T-helper 1 cell treated with Interleukin-12 subunit alpha and Interleukin-12 subunit beta and Interleukin-4 antibody, amounts not matched to agents 30 μg/mL and 1 μg/mL, for 36 hours (primary cell): ENCODE measurements around the gene GPR171.
A peak's percentile ranks its signal among the peaks of the same experiment; 100 is the strongest.
"Not testable (repeated sequence)": the region's sequence is repeated elsewhere in the genome, so short reads cannot be mapped to it uniquely, and the experiment has no call there.

Source experiments
- H3K27ac Mint-ChIP-seq: one replicate; pipeline ENCODE4 v1.8.0; 2021; ENCODE audit warnings: mild to moderate bottlenecking, mixed read lengths
- H3K27me3 Mint-ChIP-seq: one replicate; pipeline ENCODE4 v1.8.0; 2021; ENCODE audit warnings: low read depth, mixed read lengths
- H3K36me3 Mint-ChIP-seq: one replicate; pipeline ENCODE4 v1.8.0; 2021; ENCODE audit warnings: low read depth, mixed read lengths
- H3K4me1 Mint-ChIP-seq: one replicate; pipeline ENCODE4 v1.8.0; 2021; ENCODE audit warnings: low read depth, mixed read lengths
- H3K4me3 Mint-ChIP-seq: one replicate; pipeline ENCODE4 v1.8.0; 2021; ENCODE audit warnings: mild to moderate bottlenecking, moderate library complexity, mixed read lengths
- H3K9me3 Mint-ChIP-seq: one replicate; pipeline ENCODE4 v1.8.0; 2021; ENCODE audit warnings: mixed read lengths

Gene GPR171

GRCh38 chr3:151203051-151203420, at the start of gene GPR171:
GPR171 (minus strand) TSS chr3:151203216; CDS start chr3:151199386, 3,830 bp downstream.
- H3K36me3 Mint-ChIP-seq, result peaks cover 43% of the 10 kb centered on the region
- H3K4me3 Mint-ChIP-seq, result peak within 1 kb of the TSS; percentile 89
- peaks cover 52% of the 10 kb centered on the region for H3K4me1 Mint-ChIP-seq
- no peaks in the 10 kb centered on the region for H3K9me3 Mint-ChIP-seq
- H3K27me3 Mint-ChIP-seq, result no peaks in the 10 kb centered on the region
- H3K27ac Mint-ChIP-seq, result peak within 1 kb of the TSS; percentile 97

GRCh38 chr3:151248772-151249337, 45.8 kb upstream of the GPR171 start:
- peaks cover 37% of the 10 kb centered on the region for H3K27me3 Mint-ChIP-seq
- H3K27ac Mint-ChIP-seq, result no peak overlapping the region
- peaks cover 10% of the 10 kb centered on the region for H3K36me3 Mint-ChIP-seq
- H3K4me1 Mint-ChIP-seq, result peaks cover 4% of the 10 kb centered on the region
- no peak overlapping the region for H3K4me3 Mint-ChIP-seq
- no peaks in the 10 kb centered on the region for H3K9me3 Mint-ChIP-seq

- H3K36me3 Mint-ChIP-seq, H3K4me3 Mint-ChIP-seq, H3K9me3 Mint-ChIP-seq, H3K4me1 Mint-ChIP-seq, H3K27ac Mint-ChIP-seq, H3K27me3 Mint-ChIP-seq: not testable (repeated sequence)
Measured at GRCh38 chr3:151242006-151242405, 39.0 kb upstream of the GPR171 start.

DNA sequence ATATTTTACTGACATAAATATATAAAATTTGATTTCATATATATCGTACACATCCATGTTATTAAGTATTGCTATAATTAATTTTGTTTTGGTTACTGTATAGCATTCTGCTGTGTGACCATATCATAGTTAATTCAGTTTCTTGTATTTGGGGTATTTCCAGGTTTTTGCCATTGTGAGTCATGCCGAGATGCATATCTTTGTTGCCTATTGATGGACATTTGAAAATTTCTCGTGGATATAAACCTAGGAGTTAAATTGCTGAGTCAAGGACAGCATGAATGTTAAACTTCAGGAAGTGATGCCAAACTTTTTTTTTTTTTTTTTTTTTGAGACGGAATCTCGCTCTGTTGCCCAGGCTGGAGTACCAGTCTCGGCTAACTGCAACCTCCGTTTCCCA, 33.7 kb upstream of the GPR171 start:
- Mint-ChIP-seq H3K4me1 (peaks cover 13% of the 10 kb centered on the region), H3K4me3 (no peak overlapping the region), H3K27me3 (peaks cover 7% of the 10 kb centered on the region), H3K27ac (no peak overlapping the region), H3K36me3 (peaks cover 10% of the 10 kb centered on the region), H3K9me3 (no peaks in the 10 kb centered on the region)

DNA sequence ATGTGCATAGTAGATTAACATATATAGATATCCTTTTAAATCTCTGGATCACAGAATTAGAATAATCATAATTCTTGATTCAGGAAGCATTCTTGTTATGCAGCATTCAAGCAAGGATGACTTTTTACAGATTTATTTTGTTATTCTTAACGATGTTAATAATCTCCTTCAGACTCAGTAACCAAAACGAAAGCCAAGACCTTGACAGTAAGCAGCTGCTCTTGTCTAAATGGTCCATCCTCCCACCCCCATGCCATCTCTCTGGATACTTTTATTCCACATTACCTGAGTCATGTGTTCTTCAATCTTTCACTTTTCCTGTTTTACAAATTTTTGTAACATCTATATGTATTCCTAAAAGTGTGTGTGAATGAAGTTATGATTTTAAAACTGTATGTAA, 33.3 kb upstream of the GPR171 start:
- peaks cover 15% of the 10 kb centered on the region for H3K4me1 Mint-ChIP-seq
- H3K27me3 Mint-ChIP-seq, result peaks cover 7% of the 10 kb centered on the region

GRCh38 chr3:151234825-151235224, 31.8 kb upstream of the GPR171 start:
- Mint-ChIP-seq H3K36me3 (peaks cover 12% of the 10 kb centered on the region), H3K27ac (no peak overlapping the region), H3K4me1 (peaks cover 26% of the 10 kb centered on the region), H3K9me3 (no peaks in the 10 kb centered on the region), H3K27me3 (peaks cover 4% of the 10 kb centered on the region), H3K4me3 (no peak overlapping the region)

More for the DNA sequence above, 33.3 kb upstream of the GPR171 start:
- Mint-ChIP-seq H3K27ac (no peak overlapping the region), H3K36me3 (peaks cover 11% of the 10 kb centered on the region), H3K4me3 (no peak overlapping the region), H3K9me3 (no peaks in the 10 kb centered on the region)

DNA sequence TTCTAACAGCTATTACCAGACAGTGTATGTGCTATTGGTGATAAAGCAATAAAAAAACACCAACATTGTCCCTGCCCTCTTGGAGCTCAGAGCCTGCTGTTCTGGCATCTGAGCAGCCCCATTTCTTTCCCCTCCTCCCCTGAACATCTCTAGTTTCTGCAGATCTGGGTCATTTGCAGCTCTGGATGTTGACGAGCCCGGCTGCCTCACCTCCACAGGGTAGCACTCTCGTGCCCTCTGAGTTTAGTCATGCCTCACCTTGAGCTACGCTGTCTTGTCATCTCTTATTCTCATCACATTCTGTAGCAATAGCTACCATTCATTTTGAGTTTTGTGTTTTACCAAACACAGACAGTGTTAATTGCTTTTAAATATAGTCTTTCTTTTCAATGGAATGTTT, 30.0 kb upstream of the GPR171 start:
- peaks cover 12% of the 10 kb centered on the region for H3K36me3 Mint-ChIP-seq
- H3K4me3 Mint-ChIP-seq, result no peak overlapping the region
- H3K9me3 Mint-ChIP-seq, result no peaks in the 10 kb centered on the region
- peaks cover 32% of the 10 kb centered on the region for H3K4me1 Mint-ChIP-seq
- peaks cover 4% of the 10 kb centered on the region for H3K27me3 Mint-ChIP-seq
- no peak overlapping the region for H3K27ac Mint-ChIP-seq

GRCh38 chr3:151232403-151232802, 29.4 kb upstream of the GPR171 start:
- not testable (repeated sequence) for H3K27ac Mint-ChIP-seq

GRCh38 chr3:151230646-151231045, 27.6 kb upstream of the GPR171 start:
- H3K27me3 Mint-ChIP-seq, result peaks cover 4% of the 10 kb centered on the region
- H3K9me3 Mint-ChIP-seq, result no peaks in the 10 kb centered on the region
- H3K4me3 Mint-ChIP-seq, result peak overlapping the region; percentile 10
- peaks cover 18% of the 10 kb centered on the region for H3K36me3 Mint-ChIP-seq
- H3K4me1 Mint-ChIP-seq, result peaks cover 52% of the 10 kb centered on the region
- peak overlapping the region; percentile 41 for H3K27ac Mint-ChIP-seq

More at GRCh38 chr3:151232403-151232802, 29.4 kb upstream of the GPR171 start:
- peaks cover 38% of the 10 kb centered on the region for H3K4me1 Mint-ChIP-seq
- H3K36me3 Mint-ChIP-seq, result peaks cover 12% of the 10 kb centered on the region
- not testable (repeated sequence) for H3K9me3 Mint-ChIP-seq, H3K4me3 Mint-ChIP-seq, H3K27me3 Mint-ChIP-seq

DNA sequence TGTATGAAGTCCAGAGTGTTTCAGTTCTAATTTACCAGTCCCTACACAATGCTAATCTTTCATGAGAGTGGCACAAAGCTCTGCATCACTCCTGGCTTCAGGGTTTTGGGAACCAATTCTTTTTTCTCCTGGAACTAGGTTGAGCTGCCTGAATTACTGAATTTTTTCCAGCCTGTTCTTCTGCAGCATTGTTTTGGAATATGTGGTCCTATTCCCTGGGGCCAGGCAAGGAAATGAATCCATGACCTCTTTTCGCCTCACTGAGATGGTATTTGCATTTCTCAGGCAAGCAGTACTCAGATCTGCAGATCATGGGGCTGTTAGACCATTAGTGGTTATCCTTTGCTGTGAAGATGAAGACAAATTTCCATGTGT, 25.6 kb upstream of the GPR171 start:
- Mint-ChIP-seq H3K4me1 (peaks cover 62% of the 10 kb centered on the region), H3K9me3 (no peaks in the 10 kb centered on the region), H3K27ac (peak overlapping the region; percentile 90), H3K36me3 (peaks cover 17% of the 10 kb centered on the region), H3K4me3 (peak overlapping the region; percentile 47), H3K27me3 (peaks cover 2% of the 10 kb centered on the region)

DNA sequence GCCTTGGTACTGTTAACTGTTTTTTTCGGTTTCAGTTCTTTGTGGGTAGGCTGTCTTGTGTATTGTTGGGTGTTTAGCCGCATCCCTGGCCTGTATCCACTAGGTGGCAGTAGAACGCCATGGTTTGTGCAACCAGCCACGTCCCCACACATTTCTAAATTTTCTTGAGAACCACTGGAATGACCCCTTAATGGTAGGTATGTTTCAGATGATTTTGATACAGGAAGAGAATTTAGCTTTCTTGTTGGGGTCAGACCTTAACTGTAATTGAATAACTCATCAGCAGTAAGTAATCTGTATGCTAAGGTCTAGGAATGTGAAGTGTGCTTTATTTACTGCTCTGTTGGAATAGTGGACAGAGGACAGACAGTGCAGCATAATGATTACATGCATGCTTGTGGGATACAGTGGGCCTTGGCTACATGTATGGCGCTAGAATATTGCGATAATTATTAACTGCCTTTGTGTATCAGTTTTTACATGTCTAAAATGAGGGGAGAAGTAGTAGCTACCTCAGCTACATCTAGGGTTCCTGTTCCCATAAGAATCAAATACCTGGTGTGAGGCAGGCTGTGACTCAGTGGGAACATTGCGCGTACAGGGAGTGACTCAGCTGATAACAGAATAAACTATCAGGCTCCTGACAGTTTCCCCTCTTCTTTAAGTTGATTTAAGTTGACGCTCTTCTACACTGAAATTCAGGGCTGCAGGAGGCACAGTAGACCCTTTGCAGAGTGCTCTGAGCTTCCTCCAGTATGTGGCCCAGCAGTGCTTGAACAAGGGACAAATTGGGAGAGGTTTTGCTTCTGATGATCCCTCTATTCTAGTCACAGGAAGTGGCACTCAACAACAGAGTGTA, 25.0 kb upstream of the GPR171 start:
- peaks cover 16% of the 10 kb centered on the region for H3K36me3 Mint-ChIP-seq
- peaks cover 5% of the 10 kb centered on the region for H3K9me3 Mint-ChIP-seq
- H3K4me1 Mint-ChIP-seq, result peaks cover 61% of the 10 kb centered on the region
- H3K27ac Mint-ChIP-seq, result peak overlapping the region; percentile 90
- H3K4me3 Mint-ChIP-seq, result peak overlapping the region; percentile 47
- no peaks in the 10 kb centered on the region for H3K27me3 Mint-ChIP-seq

DNA sequence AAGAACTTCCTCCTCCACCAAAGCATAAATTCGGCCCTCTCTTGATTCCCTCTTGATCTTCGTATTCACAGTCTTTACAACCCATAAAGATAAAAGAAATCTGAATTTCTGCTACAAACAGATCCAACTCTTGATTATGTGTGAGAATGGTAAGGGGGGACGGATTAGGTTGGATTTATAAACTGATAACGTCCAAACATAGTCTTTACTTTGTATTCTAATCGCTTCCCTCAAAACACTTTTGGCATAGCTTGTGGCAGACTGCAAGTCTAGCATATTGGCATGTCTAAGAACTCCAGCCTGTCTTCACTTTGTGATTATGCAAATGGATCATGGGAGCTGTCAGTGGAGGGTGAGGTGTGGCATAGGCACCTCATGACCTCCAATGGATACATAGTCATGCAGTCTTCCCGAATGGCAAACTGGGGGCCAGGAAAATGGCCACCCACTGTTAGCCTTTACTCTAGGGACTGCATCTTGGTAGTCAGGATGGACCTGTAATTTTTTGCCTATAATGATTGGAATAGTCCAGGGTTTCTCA, 24.3 kb upstream of the GPR171 start:
- Mint-ChIP-seq H3K27me3 (no peaks in the 10 kb centered on the region), H3K9me3 (peaks cover 12% of the 10 kb centered on the region), H3K27ac (peak overlapping the region; percentile 71), H3K4me3 (peak overlapping the region; percentile 19), H3K36me3 (peaks cover 21% of the 10 kb centered on the region), H3K4me1 (peaks cover 61% of the 10 kb centered on the region)

DNA sequence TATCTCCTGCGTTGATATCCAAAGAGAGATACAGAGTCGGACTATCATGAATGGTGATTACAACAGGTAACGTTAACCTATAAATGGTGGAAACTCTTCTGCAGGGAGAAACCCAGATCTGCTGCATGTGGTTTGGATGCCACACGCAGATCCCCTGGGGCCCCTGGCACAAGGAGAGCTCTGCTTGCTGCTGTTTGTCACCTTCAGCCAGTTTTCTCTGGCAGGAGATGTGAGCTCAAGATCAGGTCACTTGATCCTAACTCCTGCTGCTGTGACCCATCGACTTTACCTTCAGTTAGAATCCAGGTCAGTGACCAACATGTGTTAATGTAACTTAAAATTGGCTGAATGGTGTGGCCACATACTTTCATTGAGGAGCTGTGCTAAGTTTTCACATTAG, 23.8 kb upstream of the GPR171 start:
- Mint-ChIP-seq H3K27ac (no peak overlapping the region), H3K9me3 (peaks cover 17% of the 10 kb centered on the region), H3K4me1 (peaks cover 63% of the 10 kb centered on the region), H3K4me3 (no peak overlapping the region), H3K27me3 (no peaks in the 10 kb centered on the region), H3K36me3 (peaks cover 22% of the 10 kb centered on the region)

- H3K27me3 Mint-ChIP-seq, result no peaks in the 10 kb centered on the region
Measured at GRCh38 chr3:151226088-151226563, 23.1 kb upstream of the GPR171 start.

More at GRCh38 chr3:151226088-151226563, 23.1 kb upstream of the GPR171 start:
- Mint-ChIP-seq H3K27ac (peak overlapping the region; percentile 74), H3K4me1 (peaks cover 59% of the 10 kb centered on the region), H3K9me3 (peaks cover 22% of the 10 kb centered on the region), H3K4me3 (no peak overlapping the region), H3K36me3 (peaks cover 25% of the 10 kb centered on the region)
